Measurements from ENCODE around the gene AUTS2. TPM values are rescaled to one million over a fixed set of nuclear protein-coding genes. Genes with fewer than 3 reads are reported as not detected.

AUTS2 gene
- total and polyA plus RNA-seq, 10 of the 15 experiments (the other 5 are each of a cell fraction or from before 2014, with no cell fraction given): 6.4 to 55.6 (median 21.6) TPM

GRCh38 chr7:70408891-70409290, 810.6 kb downstream of the AUTS2 start:
- BruUV-seq (replicated peaks): no TSS peak
- Histone ChIP-seq H3K27ac (ENCODE audit: control insufficient read depth, insufficient read depth) (no peak overlapping the region), H2AFZ (ENCODE audit: control insufficient read depth, low read depth, low read length) (no peak overlapping the region), H3K9ac (ENCODE audit: control insufficient read depth, insufficient read depth, low read length) (no peak overlapping the region), H3K79me2 (ENCODE audit: control insufficient read depth, insufficient read depth, low read length) (no peaks in the 10 kb centered on the region), H3K27me3 (replicated peaks in 1 of 2; ENCODE audit: control insufficient read depth in 2 of 2, insufficient read depth in 2 of 2, low read length in 1 of 2) (no peaks in the 10 kb centered on the region), H3K4me3 (no peak overlapping the region), H3K4me2 (ENCODE audit: control insufficient read depth, insufficient read depth) (no peak overlapping the region), H3K9me3 (replicated peaks; ENCODE audit: control insufficient read depth, insufficient read depth, low read length) (no peaks in the 10 kb centered on the region), H4K20me1 (ENCODE audit: control insufficient read depth, insufficient read depth) (no peaks in the 10 kb centered on the region), H3K4me1 (ENCODE audit: control insufficient read depth, insufficient read depth, low read length) (no peaks in the 10 kb centered on the region; the same call in 1 of the 2 replicates), H3K36me3 (ENCODE audit: control insufficient read depth in 2 of 2, insufficient read depth in 2 of 2, low read length in 1 of 2) (no peaks in the 10 kb centered on the region; a peak in 2 of 4 replicates)
- POLR2A ChIA-PET: no interaction called here
- 68% methylated on average over 3 of the region's 3 CpGs for WGBS (ENCODE audit: insufficient coverage, insufficient replicate concordance, low lambda C conversion rate, missing lambda C conversion rate)
- DNase-seq (ENCODE audit: low read depth, low spot score) (no peak), FAIRE-seq (no peak), ATAC-seq (no peak)
- in situ Hi-C loops (cut with MboI): no loop called here
- TF ChIP-seq ATF7 (IDR thresholded peaks at IDR 0.05; ENCODE audit: low read depth): no peak
- TF ChIP-seq MYC (IDR thresholded peaks at IDR 0.05; ENCODE audit: insufficient read depth, insufficient read length, insufficient replicate concordance, low read length, severe bottlenecking): no peak
- TF ChIP-seq, protein P1, sequence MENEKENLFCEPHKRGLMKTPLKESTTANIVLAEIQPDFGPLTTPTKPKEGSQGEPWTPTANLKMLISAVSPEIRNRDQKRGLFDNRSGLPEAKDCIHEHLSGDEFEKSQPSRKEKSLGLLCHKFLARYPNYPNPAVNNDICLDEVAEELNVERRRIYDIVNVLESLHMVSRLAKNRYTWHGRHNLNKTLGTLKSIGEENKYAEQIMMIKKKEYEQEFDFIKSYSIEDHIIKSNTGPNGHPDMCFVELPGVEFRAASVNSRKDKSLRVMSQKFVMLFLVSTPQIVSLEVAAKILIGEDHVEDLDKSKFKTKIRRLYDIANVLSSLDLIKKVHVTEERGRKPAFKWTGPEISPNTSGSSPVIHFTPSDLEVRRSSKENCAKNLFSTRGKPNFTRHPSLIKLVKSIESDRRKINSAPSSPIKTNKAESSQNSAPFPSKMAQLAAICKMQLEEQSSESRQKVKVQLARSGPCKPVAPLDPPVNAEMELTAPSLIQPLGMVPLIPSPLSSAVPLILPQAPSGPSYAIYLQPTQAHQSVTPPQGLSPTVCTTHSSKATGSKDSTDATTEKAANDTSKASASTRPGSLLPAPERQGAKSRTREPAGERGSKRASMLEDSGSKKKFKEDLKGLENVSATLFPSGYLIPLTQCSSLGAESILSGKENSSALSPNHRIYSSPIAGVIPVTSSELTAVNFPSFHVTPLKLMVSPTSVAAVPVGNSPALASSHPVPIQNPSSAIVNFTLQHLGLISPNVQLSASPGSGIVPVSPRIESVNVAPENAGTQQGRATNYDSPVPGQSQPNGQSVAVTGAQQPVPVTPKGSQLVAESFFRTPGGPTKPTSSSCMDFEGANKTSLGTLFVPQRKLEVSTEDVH (IDR thresholded peaks at IDR 0.05; ENCODE audit: low read depth, partially characterized antibody): no peak
- no peak for TF ChIP-seq SUZ12 (IDR thresholded peaks at IDR 0.05; ENCODE audit: unreplicated experiment)
- no peak for TF ChIP-seq MYB (IDR thresholded peaks at IDR 0.05; ENCODE audit: borderline replicate concordance, low read depth, low read length)
- TF ChIP-seq NFYA (IDR thresholded peaks at IDR 0.05; ENCODE audit: borderline replicate concordance, low read depth, low read length): no peak
- no peak for TF ChIP-seq POLR2AphosphoS5 (IDR thresholded peaks at IDR 0.05; ENCODE audit: low read length)
- no peak for TF ChIP-seq NR2C2 (IDR thresholded peaks at IDR 0.05; ENCODE audit: borderline replicate concordance, control insufficient read depth, insufficient read length, low read depth)
- TF ChIP-seq, protein P2, sequence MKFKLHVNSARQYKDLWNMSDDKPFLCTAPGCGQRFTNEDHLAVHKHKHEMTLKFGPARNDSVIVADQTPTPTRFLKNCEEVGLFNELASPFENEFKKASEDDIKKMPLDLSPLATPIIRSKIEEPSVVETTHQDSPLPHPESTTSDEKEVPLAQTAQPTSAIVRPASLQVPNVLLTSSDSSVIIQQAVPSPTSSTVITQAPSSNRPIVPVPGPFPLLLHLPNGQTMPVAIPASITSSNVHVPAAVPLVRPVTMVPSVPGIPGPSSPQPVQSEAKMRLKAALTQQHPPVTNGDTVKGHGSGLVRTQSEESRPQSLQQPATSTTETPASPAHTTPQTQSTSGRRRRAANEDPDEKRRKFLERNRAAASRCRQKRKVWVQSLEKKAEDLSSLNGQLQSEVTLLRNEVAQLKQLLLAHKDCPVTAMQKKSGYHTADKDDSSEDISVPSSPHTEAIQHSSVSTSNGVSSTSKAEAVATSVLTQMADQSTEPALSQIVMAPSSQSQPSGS (IDR thresholded peaks at IDR 0.05; ENCODE audit: low read length): no peak
- TF ChIP-seq ZSCAN29 (IDR thresholded peaks at IDR 0.05): no peak
- no peak for TF ChIP-seq CEBPB (IDR thresholded peaks at IDR 0.05; ENCODE audit: borderline replicate concordance in 1 of 2, low read depth in 2 of 2, low read length in 2 of 2)
- TF ChIP-seq, protein P3, sequence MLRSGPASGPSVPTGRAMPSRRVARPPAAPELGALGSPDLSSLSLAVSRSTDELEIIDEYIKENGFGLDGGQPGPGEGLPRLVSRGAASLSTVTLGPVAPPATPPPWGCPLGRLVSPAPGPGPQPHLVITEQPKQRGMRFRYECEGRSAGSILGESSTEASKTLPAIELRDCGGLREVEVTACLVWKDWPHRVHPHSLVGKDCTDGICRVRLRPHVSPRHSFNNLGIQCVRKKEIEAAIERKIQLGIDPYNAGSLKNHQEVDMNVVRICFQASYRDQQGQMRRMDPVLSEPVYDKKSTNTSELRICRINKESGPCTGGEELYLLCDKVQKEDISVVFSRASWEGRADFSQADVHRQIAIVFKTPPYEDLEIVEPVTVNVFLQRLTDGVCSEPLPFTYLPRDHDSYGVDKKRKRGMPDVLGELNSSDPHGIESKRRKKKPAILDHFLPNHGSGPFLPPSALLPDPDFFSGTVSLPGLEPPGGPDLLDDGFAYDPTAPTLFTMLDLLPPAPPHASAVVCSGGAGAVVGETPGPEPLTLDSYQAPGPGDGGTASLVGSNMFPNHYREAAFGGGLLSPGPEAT (IDR thresholded peaks at IDR 0.05; ENCODE audit: low read depth): no peak
- no peak for TF ChIP-seq KAT2A (conservative IDR thresholded peaks at IDR 0.05; ENCODE audit: control insufficient read depth, low read depth, low read length)
- no peak for TF ChIP-seq ZNF24 (IDR thresholded peaks at IDR 0.05)
- TF ChIP-seq PAX8 (IDR thresholded peaks at IDR 0.05): no peak
- TF ChIP-seq BACH1 (IDR thresholded peaks at IDR 0.05; ENCODE audit: borderline replicate concordance): no peak
- CTCF ChIA-PET: no interaction called here
- intact Hi-C loops (cut with micrococcal nuclease; ENCODE audit: unreplicated experiment): no loop called here
- RAD21 ChIA-PET (ENCODE audit: unreplicated experiment): no interaction called here
- SMC1A ChIA-PET (ENCODE audit: uncharacterized antibody, unreplicated experiment): no interaction called here

Measured in GM12878 (cell line).